Adipocyte (in vitro differentiated cells): ENCODE results near the gene SLC44A3.
"Not testable (repeated sequence)": the region's sequence is repeated elsewhere in the genome, so short reads cannot be mapped to it uniquely, and the experiment has no call there.

Source experiments
- DNase-seq: peaks from one replicate; pipeline ENCODE4 v3.0.0-alpha.2; 2015; ENCODE audit warnings: low read depth
- H3K27me3 ChIP-seq: replicated peaks from 2 replicates; pipeline ENCODE4 v1.7.0; 2013; ENCODE audit warnings: mild to moderate bottlenecking, low read length, moderate library complexity; ENCODE audit not compliant: control insufficient read depth, insufficient read depth
- H3K36me3 ChIP-seq: 2 replicates; pipeline ENCODE4 v1.7.0; 2013; ENCODE audit warnings: low read length, mild to moderate bottlenecking, moderate library complexity; ENCODE audit not compliant: control insufficient read depth, insufficient read depth, severe bottlenecking
- H3K4me1 ChIP-seq: 2 replicates; pipeline ENCODE4 v1.7.0; 2013; ENCODE audit warnings: mild to moderate bottlenecking, low read length, moderate library complexity; ENCODE audit not compliant: control insufficient read depth, insufficient read depth
- H3K4me3 ChIP-seq: 2 replicates; pipeline ENCODE4 v1.7.0; 2013; ENCODE audit warnings: mild to moderate bottlenecking, low read length, moderate library complexity
- H3K9ac ChIP-seq: 2 replicates; pipeline ENCODE4 v1.7.0; 2013; ENCODE audit warnings: mild to moderate bottlenecking, low read length, moderate library complexity
- H3K9me3 ChIP-seq: 2 replicates; pipeline ENCODE4 v1.7.0; 2013; ENCODE audit warnings: mild to moderate bottlenecking, low read length, moderate library complexity; ENCODE audit not compliant: control insufficient read depth

The SLC44A3 gene

GRCh38 chr1:94940738-94941137 is 120.6 kb downstream of the SLC44A3 start:
- H3K4me1 ChIP-seq: peaks cover 32% of the 10 kb centered on the region
- no peaks in the 10 kb centered on the region for H3K27me3 ChIP-seq
- H3K9me3 ChIP-seq: no peaks in the 10 kb centered on the region
- no peaks in the 10 kb centered on the region for H3K36me3 ChIP-seq
- no peak overlapping the region for H3K4me3 ChIP-seq
- no peak for DNase-seq
- H3K9ac ChIP-seq: no peak overlapping the region

GRCh38 chr1:94941480-94941879 is 121.3 kb downstream of the SLC44A3 start:
- DNase-seq, H3K27me3 ChIP-seq, H3K4me3 ChIP-seq, H3K36me3 ChIP-seq, H3K9ac ChIP-seq, H3K9me3 ChIP-seq: not testable (repeated sequence)
- peaks cover 29% of the 10 kb centered on the region for H3K4me1 ChIP-seq

- DNase-seq: no peak
- H3K4me3 ChIP-seq: no peak overlapping the region
- no peaks in the 10 kb centered on the region for H3K36me3 ChIP-seq
- no peaks in the 10 kb centered on the region for H3K27me3 ChIP-seq
- H3K9me3 ChIP-seq: no peaks in the 10 kb centered on the region
- H3K4me1 ChIP-seq: peaks cover 29% of the 10 kb centered on the region
- no peak overlapping the region for H3K9ac ChIP-seq
Measured at GRCh38 chr1:94942171-94943128, 122.3 kb downstream of the SLC44A3 start.
